CD4-positive, alpha-beta T cell treated with Interleukin-17A for 1 hour (primary cell): ENCODE data around the gene GJB2.
A peak's percentile ranks its signal among the peaks of the same experiment; 100 is the strongest.
"Not testable (repeated sequence)": the region's sequence is repeated elsewhere in the genome, so short reads cannot be mapped to it uniquely, and the experiment has no call there.

ENCODE experiments used
- DNase-seq: peaks from one replicate; pipeline ENCODE4 v3.0.0-alpha.2; 2020

GJB2 gene

GRCh38 chr13:20161275-20161950 is 31.3 kb downstream of the GJB2 start:
- DNase-seq: peak; percentile 59

GRCh38 chr13:20160306-20161274 is 32.1 kb downstream of the GJB2 start, which contains the start of gene GJA3:
Gene GJA3, minus strand, starts transcription at chr13:20161052. Its CDS starts 17,764 bp downstream, at chr13:20143288.
- DNase-seq: peak; percentile 39

- DNase-seq: peak; percentile 15
Measured at GRCh38 chr13:20159646-20160305, 33.0 kb downstream of the GJB2 start.

GRCh38 chr13:20157151-20157796 is 35.5 kb downstream of the GJB2 start:
- DNase-seq: no peak

DNA sequence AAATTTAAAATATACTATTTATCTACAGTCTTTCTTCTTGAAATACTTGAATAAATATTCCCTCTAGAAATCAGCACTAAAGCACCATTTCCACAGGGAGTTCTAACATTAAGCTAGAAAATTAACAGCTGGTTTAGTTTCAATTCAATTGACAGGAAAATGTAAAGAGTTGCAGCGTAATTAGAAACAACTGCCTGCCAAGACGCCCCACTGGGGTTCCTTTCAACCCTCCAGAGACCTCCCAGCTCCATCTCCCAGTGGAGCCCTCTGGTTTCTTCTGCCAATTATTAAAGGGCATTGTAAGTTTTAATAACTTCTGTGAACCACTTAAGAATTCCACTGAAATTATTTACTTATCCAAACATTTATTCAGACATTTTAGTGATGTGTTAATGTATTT is 36.0 kb downstream of the GJB2 start:
- DNase-seq: no peak

GRCh38 chr13:20153290-20153689 is 39.4 kb downstream of the GJB2 start:
- not testable (repeated sequence) for DNase-seq

DNA sequence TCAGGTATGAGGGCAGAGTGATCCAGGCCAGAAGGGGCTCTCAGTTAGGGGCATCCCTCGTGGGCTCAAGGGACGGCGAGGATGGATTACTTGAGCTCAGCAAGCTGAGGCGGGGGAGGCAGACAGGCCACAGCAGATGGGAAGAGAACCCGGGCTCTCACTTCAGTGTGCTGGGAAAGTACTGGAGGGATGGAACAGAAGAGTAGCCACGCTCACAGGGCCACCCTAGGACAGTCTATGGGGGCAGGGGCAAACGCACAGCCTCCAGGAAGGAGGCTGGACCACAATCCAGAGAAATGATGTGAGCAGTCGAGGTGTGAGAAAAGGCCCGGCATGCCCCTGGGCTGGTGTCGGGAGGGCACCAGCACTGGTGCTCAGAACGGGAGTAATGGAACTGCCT is 41.1 kb downstream of the GJB2 start:
- no peak for DNase-seq

DNA sequence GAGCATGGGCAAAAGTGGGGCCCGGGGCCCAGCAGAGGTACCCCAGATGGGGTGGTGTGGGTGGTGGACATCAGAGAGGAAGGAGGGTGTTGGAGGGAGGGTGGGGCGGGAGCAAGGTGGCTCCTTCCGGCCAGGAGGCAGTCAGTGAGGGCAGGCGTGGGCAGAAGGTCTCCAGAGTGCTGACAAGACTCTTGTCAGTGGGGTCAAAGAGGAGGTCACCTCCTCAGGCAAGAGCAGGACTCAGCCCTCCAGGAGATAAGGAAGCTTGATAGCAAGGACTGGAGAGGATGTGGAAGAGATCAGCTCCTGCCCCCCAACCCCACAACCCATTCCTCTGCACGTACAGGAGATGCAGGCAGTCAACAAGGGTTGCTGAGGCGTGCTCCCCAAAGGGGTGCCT is 41.7 kb downstream of the GJB2 start:
- no peak for DNase-seq

DNA sequence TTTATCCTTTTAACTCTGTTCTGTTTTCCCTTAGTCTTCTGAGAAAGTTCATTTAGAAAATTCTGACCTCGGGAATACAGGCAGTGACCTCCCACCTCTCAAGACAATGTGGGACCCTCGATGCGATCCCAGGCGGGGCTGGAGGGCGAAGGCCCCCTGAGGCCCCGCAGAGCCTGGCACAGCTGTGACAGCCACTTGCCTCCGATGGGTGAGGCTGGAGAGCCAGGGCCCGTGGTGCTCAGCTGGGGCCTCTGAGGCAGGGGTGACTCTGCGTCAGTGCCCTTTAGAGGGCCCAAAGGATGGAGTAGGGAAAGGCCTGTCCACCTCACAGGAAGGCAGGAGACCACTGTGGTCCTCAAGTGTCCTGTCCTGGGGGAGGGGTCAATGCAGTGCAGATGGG is 42.2 kb downstream of the GJB2 start:
- DNase-seq: no peak

GRCh38 chr13:20149762-20150161 is 43.0 kb downstream of the GJB2 start:
- no peak for DNase-seq

GRCh38 chr13:20148501-20149183 is 44.1 kb downstream of the GJB2 start:
- DNase-seq: no peak

GRCh38 chr13:20146381-20146780 is 46.4 kb downstream of the GJB2 start:
- no peak for DNase-seq

DNA sequence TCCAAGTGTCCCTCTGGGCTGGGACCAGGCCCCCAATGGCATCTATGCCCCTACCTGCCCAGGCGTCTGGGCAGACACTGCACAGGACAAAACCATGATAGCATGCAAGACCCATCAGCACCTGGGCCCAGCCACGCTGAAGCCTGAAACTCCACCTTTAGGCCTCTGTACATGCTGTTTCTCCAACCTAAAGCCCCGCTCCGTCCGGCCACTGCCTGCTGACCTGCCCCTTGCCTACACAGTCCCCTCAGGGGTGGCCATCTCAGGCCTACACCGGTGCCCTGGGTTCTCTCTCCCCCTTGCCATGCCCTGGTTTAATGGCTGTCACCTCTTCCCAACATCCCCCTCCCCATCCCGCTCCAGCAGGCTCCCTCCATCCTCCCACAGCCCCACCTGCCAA is 47.2 kb downstream of the GJB2 start:
- no peak for DNase-seq

- no peak for DNase-seq
Measured at GRCh38 chr13:20144141-20144850, 48.4 kb downstream of the GJB2 start.

GRCh38 chr13:20142927-20143480 is 49.7 kb downstream of the GJB2 start:
- no peak for DNase-seq

- DNase-seq: no peak
Measured at GRCh38 chr13:20142023-20142926, 50.5 kb downstream of the GJB2 start.

GRCh38 chr13:20141238-20142022 is 51.3 kb downstream of the GJB2 start:
- no peak for DNase-seq

- no peak for DNase-seq
Measured at GRCh38 chr13:20140487-20140886, 52.3 kb downstream of the GJB2 start.

- no peak for DNase-seq
Measured at GRCh38 chr13:20137875-20138274, 54.9 kb downstream of the GJB2 start.
